ENCODE data around the gene CDHR2.
"Not testable (repeated sequence)": the region's sequence is repeated elsewhere in the genome, so short reads cannot be mapped to it uniquely, and the experiment has no call there.

Gene CDHR2

GRCh38 chr5:176590035-176590717 lies 41.0 kb downstream of the CDHR2 start:
- H3K27ac ChIP-seq = no peak overlapping the region
- DNase-seq (ENCODE audit: low read depth, low spot score) = no peak

- not testable (repeated sequence) for DNase-seq (ENCODE audit: low read depth, low spot score); H3K27ac ChIP-seq
These were observed 42.5 kb downstream of the CDHR2 start for GRCh38 chr5:176591667-176592066.

- no peak overlapping the region for H3K27ac ChIP-seq
- DNase-seq (ENCODE audit: low read depth, low spot score) = no peak
These were observed 43.4 kb downstream of the CDHR2 start for GRCh38 chr5:176592573-176592972.

- H3K27ac ChIP-seq = no peak overlapping the region
- no peak for DNase-seq (ENCODE audit: low read depth, low spot score)
These were observed 44.2 kb downstream of the CDHR2 start for GRCh38 chr5:176593273-176593869.

DNA sequence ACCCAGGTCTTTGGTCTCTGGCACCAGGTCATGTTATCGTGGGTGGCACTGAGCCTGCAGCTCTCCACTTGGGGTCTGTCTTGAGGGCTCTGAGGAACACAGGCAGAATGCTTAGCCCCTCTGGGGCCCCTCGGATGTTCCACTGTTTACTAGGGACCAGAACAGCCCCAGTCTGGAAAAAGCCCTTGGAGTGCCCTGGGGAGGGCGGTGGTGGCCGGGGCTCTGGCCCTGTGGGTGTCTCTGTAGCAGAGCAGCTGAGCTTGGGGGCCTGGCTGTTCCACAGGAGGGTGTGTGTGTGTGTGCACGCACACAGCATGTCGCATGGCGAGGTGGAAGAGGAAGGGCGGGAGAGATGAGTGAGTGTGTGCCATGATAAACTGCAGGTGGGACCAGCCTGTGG lies 45.4 kb downstream of the CDHR2 start:
- DNase-seq (ENCODE audit: low read depth, low spot score) = no peak
- no peak overlapping the region for H3K27ac ChIP-seq

GRCh38 chr5:176595386-176595943 lies 46.3 kb downstream of the CDHR2 start:
- no peak overlapping the region for H3K27ac ChIP-seq

GRCh38 chr5:176596069-176596644 lies 47.0 kb downstream of the CDHR2 start:
- no peak overlapping the region for H3K27ac ChIP-seq
- no peak for DNase-seq (ENCODE audit: low read depth, low spot score)

More at GRCh38 chr5:176595386-176595943, 46.3 kb downstream of the CDHR2 start:
- DNase-seq (ENCODE audit: low read depth, low spot score) = no peak

GRCh38 chr5:176596689-176597416 lies 47.7 kb downstream of the CDHR2 start:
- no peak for DNase-seq (ENCODE audit: low read depth, low spot score)
- H3K27ac ChIP-seq = no peak overlapping the region

GRCh38 chr5:176597417-176598389 lies 48.6 kb downstream of the CDHR2 start:
- H3K27ac ChIP-seq = no peak overlapping the region
- no peak for DNase-seq (ENCODE audit: low read depth, low spot score)

GRCh38 chr5:176599749-176600430 lies 50.7 kb downstream of the CDHR2 start:
- DNase-seq (ENCODE audit: low read depth, low spot score); H3K27ac ChIP-seq: not testable (repeated sequence)

DNA sequence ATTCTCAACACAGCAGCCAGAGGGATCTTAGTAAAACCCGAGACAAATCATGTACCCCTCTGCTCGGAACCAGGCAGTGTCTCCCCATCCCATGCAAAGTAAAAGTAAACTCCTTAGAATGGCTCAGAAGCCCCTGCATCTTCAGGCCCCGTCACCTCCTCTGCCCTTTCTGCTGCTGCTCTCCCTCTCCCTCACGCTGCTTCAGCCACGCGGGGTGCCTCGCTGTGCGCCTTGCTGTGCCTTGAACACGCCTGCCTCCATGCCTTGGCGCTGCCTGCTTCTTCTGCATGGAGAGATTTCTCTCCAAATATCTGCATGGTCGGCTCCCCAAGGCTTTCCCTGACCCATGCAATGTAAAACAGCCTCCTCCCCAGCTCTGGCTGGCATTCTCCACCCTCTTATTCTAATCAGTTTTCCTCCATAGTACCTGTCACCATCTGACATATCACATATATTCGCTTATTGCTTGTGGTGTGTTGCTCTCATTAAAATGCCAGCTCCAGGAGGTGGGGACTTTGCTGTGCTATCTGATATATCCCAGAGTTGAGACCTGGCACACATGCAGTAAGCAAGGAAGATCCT lies 52.9 kb downstream of the CDHR2 start:
- no peak for DNase-seq (ENCODE audit: low read depth, low spot score)
- no peak overlapping the region for H3K27ac ChIP-seq

- H3K27ac ChIP-seq = no peak overlapping the region
- no peak for DNase-seq (ENCODE audit: low read depth, low spot score)
These were observed 53.9 kb downstream of the CDHR2 start for GRCh38 chr5:176603091-176603490.

- no peak for DNase-seq (ENCODE audit: low read depth, low spot score)
- H3K27ac ChIP-seq = no peak overlapping the region
These were observed 56.9 kb downstream of the CDHR2 start for GRCh38 chr5:176606032-176606431.

DNA sequence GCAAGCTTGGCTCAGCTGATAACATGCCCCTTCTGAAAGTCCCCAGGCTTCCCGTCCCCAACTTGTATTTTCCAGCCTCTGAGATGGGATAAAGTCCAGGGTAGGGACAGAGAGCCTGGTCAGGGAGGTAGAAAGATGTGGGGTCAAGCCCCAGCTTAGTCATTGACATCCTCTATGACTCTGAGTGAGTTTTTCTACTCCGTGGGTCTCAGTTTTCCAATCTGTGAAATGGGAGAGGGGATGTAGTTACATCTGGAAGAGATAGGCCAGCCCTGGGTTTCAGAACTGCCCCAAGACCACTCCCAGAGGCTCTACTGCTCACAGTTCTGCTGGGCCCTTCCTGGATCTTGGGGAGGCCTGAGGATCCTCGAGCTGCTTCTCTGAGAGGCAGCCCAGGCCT lies 57.7 kb downstream of the CDHR2 start:
- DNase-seq (ENCODE audit: low read depth, low spot score) = no peak
- H3K27ac ChIP-seq = no peak overlapping the region

DNA sequence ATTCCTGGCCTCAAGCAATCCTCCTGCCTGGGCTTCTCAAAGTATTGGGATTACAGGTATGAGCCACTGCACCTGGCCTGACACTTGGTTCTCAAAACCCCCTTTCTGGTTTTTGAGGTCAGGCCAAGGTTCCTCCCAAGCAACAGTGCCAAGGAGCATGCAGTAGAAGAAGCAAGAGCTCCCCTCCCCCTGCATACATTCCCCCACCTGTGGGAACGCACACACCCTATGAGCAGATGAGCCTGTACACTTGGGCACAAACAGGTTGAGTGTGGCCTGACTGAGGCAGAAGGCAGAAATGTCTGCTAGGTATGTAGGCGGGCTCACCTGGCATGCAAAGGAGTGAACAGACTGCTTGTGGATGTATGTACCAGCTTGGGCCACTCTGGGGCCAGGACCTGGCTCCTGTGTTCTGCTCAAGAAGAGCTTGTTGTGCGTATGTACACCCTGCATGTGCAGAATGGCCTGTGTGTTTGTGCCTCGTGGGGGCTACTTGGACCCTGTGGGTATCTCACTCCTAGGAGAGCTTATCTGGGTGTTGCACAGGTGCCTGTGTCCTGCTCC lies 59.1 kb downstream of the CDHR2 start:
- DNase-seq (ENCODE audit: low read depth, low spot score) = no peak
- H3K27ac ChIP-seq = no peak overlapping the region

GRCh38 chr5:176608937-176609723 lies 60.0 kb downstream of the CDHR2 start:
- H3K27ac ChIP-seq = no peak overlapping the region
- DNase-seq (ENCODE audit: low read depth, low spot score) = no peak

DNA sequence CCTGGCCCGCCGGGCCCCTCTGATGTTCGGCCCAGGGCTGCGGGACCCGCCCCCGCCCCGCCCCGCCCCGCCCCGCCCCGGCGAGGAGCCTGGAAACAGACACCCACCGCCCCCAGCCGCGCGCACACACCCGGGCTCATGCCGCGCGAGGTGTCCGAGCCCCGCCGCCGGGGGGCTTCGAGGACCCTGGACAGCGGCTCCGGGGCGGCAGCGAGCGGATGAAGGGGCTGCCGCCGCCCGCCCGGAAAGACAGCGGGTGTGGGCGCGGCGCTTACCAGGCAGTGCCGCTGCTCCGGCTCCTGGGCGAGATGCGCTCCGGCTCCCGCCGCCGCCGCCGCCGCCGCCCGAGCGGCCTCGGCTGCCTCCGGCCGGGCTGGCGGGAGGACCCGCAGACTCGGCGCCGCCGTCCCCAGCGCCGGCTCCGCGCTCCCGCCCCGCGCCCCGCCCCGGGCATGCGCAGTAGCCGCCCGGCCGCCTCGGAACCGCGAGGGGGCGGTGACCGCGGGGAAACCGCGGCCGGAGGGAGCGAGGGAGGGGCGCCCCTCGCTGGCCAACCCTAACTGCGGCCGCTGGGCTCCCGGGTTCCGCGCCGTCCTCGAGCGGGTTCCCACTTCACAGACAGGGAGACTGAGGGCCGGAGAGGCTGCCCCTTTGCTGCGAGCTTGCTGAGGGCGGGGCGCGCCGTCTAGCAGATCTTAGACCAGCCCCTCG lies 60.7 kb downstream of the CDHR2 start, which contains the start of gene GPRIN1:
GPRIN1 (minus strand) TSS at position 433 of the 711 bp plus-strand sequence. CDS start 10,322 bp downstream, outside the sequence.
- no peak within 1 kb of the TSS for H3K27ac ChIP-seq
- no peak for DNase-seq (ENCODE audit: low read depth, low spot score)
